HPDE6-E6E7 (cell line): ENCODE measurements around the gene KRT7.

ENCODE experiments used
- DNase-seq: peaks from one replicate; pipeline ENCODE4 v3.0.0; 2011; ENCODE audit warnings: missing footprints; ENCODE audit errors: extremely low spot score

KRT7 gene

DNA sequence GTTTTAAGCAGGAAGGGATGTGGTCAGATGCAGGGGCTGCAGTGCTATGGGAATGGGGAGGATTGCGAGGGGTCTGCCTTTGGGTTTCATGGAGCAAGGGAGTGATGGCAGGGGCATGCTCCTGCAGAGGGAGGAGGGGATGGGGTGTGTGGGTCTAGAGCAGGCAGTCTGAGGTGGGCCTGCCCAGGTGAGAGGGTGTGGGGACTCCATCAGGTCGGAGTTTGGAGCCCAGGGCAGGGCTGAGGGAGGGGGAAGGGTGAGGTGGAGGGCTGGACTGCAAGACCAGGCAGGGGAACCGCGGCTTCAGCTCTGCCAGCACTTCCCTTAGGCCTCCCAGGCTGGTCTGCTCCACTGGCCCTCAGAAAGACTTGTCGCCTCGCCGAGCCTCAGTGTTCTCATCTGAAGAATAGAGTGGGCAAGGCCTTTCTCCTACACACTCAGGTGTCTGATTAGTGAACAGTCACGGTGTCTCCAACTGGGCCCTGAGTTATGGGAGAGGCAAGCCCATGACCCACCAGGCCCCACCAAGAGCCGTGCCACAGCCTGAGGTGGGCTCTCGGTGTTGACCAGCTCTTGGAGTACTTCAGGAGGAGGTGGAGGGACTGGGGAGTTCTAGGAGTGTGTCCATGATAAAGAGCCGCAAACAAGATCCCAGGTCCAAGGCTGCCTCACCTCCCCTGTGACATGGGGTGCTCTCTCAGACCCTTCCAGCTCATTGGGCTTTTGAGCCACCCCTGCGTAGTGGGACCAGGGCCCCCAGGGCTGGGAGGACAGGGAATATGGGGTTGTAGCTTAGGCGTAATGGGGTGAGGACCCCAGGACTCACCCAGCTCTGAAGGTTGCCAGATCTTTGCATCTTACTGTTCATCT, 21.1 kb upstream of the KRT7 start:
- no peak for DNase-seq

DNA sequence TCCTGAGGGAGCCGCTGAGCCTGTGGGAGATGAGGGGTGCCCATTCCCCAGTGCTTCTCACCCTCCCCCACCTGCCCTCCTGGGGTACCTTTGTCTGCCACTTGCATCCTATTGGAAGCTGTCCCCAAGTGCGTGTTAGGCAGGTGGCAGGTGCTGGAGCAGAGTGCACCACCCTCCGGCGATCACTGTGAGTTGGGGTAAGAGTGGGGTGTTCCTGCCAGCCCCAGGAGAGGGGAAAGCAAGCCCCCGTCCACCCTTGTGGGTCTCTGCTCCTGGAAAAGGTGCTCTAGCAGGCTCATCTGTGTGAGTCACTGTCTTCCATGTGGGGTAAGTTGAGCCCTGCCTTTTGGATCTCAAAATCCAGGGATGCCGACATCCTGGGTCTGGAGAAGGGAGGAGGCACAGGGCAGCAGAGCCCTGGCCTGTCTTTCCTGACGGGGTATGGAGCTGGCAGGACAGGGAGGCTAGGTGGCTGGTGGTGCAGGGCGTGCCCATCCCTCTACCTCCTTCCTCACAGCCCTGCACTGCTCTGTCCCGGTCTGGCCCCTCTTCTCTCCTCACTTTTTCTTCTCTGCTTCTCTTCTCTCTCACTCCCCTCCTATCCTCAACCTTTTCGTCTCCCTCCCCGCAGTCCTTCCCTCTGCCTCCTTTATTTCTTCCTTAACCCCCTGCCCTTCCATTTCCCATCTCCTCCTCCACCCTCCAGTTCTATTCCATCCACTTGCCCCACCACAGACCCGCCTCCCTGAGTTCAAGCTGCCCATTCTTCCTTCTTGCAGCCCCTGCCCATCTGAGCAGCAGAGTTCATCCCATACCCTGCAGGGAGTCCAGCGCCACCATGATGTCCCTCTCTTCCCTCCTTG, 20.1 kb upstream of the KRT7 start:
- DNase-seq, result no peak

DNA sequence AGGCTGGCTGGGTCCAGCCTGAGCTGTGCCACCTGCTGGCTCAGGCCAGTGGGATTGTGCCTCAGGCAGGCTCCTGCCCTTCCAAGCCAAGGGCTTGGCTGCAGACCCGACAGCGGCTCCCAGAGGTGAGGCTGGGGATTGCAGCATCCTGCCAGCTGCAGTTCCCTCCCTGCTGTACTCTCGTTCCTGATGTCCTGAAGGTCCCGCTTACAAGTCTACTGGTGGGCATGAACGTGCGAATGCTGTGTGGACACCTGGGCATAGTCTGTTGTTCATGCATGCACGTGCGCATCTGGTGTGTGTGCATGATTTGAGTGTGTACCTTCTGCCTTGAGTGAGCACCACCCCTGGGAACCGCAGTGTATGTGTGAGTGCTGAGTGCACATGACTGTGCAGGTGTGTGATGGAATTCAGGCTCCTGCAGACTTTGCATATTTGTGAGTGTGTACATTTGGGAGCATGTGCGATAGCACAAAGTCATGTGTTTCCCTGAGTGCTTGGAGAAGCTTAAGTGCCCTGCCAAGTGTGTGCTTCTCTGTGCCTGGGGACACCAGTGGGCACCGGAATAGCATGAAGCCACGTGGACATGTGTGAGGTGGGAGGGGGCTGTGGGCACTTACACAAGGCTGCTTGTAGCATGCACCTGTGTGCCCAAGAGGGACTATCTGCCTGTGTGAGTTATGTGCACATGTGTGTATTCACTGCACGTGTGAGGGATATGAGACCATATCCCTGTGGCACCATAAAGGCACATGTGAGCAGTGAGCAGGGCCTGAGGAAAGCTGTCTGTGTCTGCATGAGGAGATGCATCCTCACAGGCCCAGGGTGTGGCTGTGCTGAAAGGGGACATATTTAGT, 19.3 kb upstream of the KRT7 start:
- DNase-seq, result peak; percentile 62

DNA sequence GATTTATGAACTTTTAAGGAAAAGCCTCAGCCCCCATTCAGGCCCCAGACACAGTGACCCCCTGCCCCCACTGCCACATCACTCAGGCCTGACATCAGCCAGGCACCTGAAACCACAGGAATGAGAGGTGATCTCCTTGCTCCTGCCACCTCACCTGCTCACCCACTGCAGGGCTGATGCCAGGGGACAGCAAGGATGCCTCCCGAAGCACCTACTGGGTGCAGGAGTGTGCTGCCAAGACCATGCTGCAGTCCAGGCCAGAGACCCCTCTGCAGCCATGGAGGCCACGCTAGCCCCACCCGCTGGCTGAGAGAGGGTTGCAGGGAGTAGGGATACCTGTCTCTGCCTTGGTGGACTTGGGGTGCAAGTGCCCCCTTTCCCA, 18.6 kb upstream of the KRT7 start:
- DNase-seq, result no peak

DNA sequence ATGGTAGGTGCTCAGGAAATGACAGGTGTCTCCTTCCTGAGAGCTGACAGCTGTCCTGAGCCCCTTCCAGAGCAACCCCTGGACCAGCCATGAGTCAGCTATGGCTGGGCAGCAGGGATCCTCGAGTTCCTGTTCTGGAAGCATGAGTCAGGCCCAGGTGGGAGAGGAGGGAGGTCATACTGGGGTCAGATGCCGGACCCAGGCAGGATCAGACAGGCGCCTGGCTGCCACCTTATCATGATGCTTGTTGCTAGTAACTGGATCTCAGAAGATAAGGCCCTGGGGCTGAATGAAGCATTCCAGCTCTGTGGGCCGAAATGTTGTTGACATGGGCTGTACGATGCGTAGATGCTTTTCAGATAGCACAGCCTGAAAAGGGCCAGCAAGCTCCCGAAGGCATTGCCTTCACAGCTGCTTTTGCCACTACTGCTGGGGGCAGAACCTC, 17.4 kb upstream of the KRT7 start:
- DNase-seq, result peak; percentile 90

DNA sequence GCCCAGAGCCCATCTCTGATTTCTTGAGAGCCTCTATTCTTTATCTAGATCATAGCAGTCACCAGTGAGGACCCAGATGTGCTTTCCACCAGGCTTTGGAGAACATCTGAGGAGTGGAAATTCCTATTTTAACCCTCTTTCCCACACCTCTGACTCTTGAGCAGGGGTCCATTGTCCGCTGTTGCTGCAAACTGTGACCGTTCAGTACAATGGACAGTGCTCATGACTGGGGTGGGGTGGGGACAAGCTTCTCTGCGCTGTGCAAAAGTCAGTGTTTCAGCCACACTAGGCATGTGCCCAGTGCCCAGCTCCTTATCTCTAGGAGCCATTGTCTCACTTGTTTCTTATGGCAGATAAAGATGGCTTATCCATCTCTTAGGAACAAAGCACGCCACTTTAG, 16.9 kb upstream of the KRT7 start:
- no peak for DNase-seq

DNA sequence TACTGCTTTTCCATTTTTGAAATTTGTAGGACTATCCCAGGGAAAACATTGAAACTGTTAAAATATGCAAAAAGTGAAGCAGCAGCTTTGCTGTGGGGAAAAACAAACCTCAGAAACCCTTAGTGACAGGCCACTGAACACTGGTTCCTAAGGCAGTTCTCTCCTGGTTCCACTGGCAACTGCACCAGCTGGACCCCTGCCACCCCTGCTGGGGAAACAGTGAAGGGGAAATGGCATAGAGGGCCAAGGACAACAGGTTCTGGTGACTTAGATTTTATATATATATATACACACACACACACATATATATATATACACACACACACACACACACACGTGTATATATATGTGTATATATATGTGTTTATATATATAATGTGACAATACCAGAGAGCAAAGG, 16.2 kb upstream of the KRT7 start:
- DNase-seq, result no peak

DNA sequence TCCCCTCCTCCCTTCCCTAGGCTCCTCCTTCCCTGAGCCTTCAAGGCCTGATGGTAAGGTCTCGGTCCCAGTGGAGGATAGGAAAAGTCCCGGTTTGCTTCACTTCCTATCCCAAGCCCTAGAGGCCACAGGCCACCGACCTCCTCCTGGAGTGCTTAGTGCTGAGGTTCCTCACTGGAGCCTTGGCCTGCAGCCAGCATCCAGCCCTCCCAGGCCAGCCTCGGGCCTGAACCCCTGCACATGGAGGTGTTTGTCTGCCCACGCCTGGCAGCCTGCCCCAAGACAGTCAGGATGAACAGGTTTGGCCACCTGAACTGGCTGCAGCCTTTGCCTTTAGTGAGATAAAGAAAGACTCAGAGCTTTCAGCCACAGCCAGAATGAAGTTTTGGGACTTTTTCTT, 15.8 kb upstream of the KRT7 start:
- peak; percentile 74 for DNase-seq

DNA sequence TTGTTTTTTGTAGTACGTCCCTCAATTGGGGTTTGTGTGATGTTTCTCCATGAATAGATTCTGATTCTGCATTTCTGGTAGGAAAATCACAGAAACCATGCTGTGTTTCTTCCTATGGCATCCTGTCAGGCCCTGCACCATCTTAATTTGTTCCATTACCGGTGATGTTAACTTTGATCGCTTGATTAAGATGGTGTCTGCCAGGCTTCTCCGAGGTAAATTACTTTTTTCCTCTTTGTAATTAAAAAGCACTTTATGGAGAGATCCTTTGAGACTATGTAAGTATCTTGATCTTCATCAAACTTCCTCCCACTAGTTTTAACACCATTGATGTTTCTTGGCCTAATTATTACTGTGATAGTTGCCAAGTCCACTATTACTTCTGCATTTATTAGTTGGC, 15.0 kb upstream of the KRT7 start:
- DNase-seq, result no peak

DNA sequence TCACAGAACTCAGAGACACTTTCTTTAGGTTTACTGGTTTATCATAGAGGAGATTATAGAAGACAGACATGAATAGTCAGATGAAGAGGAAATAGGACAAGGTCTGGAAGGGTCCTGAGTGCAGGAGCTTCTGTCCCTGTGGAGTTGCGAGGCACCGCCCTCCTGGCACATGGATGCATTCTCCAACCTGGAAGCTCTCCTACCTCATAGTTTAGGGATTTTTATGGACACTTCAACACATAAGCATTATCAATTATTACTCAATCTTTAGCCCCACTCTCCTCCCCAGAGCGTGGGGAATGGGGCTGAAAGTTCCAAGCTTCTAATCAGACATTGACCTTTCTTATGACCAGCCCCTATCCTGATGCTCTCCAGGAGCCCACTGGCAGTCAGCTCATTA, 12.6 kb upstream of the KRT7 start:
- no peak for DNase-seq

DNA sequence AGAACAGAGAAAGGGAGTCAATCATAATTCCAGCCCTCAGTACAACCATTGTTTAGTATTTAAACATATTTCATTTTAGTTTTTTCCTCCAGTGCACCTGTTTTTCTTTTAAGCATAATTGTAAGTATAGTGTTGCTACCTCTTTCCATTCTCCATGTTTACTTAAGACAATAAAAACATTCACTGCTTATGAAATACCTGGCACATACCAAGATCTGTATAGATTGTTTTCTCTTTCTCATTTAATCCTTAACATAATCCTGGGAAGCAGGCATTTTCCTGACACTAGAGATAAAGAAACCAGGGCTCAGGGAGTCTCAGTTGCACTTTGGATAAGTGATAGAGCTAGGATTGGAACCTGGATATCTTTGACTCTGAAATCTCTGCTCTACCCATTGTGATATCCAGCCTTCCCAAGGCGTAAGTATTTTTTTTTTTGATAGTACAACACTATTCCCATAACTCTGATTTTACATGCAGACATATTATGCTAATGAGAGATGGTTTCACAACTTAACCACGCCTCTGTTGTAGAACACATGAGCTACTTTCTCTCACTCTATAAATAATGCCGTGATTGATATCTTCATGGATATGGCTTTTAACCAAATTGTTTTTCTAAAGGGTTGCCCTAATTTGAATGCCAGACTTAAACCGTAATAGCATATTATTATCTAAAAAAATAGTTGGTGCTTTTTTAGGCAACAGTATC, 11.8 kb upstream of the KRT7 start:
- no peak for DNase-seq

DNA sequence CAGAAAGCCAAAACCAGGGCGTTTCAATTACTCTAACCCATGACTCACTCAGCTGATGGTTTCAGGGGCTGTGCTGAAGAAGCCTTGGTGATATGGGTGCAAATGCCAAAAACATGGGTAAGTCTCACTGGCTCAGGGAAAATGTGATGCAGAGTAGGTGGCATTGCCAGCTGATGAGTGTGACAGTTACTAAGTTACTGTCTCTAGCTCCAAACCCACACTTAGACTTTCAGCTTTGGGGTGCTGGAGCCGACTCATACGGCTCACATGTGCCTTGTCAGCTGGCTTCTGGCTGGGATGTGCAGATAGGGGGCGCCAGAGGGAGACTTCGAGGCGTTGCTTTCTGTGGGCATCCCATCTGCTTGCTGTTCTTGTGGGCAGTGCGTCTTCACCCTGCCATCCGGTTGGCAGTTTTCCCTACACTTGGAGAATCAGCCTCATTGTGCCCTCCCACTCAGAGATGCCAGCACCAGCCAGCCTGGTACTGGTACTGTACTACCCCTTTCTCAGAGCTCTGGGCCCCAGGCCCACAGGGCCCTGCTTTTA, 11.1 kb upstream of the KRT7 start:
- no peak for DNase-seq

DNA sequence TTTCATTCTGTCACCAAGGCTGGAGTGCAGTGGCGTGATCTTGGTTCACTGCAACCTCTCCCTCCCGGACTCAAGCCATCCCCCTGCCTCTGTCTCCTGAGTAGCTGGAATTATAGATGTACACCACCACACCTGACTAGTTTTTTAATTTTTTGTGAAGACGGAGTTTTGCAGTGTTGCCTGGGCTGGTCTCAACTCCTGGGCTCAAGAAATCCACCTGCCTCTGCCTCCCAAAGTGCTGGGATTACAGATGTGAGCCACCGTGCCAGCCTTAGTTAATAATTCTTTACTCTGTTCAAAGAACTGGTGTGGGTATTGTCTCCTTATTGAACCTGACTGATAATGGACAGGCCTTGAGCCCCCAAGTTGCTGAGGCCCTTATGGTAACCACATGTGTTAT, 10.4 kb upstream of the KRT7 start:
- DNase-seq, result no peak

DNA sequence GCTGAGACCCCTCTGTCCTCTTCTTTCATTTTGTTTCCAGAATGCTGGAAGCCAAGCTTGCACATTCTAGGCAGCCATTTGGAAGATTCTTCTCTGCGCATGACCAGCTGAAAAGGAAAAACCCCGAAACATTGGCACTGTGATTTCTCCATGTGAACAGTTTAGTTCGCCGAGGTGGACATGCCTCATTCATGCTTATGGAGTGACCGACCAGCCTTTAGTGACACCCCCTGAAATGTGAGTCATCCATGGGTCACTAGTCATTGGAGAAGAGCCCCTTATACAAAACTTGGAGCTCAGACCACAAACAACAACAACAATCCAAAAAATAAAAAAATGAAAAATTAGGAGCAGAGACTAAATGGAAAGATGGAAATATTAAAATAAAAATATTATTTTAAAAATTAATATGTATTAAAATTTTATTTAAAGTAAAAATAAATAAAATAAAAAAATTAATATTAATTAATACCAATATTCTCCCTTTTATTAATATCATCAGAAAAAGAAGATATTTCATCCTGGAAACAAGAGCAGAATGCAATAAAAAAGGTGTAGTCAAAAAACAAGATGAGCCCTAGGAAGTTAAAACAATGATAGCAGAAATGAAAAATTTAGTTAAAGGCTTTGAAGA, 9.5 kb upstream of the KRT7 start:
- no peak for DNase-seq

DNA sequence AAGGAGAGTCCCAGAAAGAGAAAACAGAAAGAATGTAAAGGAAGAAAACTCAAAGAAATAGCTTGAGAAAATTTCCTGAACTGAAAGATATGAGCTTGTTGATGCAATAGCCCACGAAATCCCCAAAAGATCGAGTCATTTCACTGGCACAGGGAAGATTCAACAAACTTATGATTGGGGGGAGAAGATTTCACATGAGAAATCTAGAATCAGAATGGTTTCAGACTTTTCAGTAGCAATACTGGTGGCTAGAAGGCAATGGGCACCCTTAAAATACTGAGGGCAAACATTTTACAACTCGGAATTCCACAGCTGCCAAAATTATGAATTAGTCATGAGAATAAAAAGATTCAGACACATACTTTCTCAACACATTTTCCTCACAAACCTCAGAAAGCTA, 8.9 kb upstream of the KRT7 start:
- DNase-seq, result no peak

DNA sequence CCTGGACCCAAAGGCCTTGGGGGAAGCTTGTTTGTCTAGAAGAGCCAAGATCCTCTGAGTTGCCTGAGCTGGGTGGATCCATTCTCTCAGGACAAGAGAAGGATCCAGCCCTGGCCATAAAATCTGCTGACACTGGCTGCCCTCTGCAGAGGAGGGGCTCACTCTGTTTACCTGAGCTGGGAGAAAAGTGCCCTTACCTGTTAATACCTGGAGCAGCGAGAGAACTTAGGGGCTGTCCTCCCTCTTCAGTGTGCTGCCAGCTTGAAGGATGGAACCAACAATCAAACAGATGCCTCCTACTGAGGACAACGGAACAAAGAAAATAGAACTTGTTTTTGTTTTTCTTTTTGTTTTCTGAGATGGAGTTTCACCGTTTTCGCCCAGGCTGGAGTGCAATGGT, 7.3 kb upstream of the KRT7 start:
- no peak for DNase-seq

DNA sequence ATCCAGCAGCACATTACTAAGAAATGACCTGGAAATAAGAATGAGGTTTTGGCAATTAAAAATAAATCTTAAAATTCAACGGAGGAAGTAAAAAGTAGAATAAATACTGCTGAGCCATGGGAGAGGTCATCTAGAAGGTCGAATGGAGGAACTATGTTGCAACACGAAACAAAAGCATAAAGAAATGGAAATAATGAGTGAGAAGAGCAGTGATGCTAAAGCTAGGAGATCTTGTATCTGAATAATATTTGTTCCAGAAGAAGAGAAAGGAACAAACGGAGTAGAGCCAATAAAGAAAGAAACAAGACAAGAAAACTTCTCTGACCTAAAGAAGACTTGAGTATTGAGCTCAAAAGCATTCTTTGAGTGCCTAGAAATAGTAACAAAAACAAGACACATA, 6.6 kb upstream of the KRT7 start:
- no peak for DNase-seq

DNA sequence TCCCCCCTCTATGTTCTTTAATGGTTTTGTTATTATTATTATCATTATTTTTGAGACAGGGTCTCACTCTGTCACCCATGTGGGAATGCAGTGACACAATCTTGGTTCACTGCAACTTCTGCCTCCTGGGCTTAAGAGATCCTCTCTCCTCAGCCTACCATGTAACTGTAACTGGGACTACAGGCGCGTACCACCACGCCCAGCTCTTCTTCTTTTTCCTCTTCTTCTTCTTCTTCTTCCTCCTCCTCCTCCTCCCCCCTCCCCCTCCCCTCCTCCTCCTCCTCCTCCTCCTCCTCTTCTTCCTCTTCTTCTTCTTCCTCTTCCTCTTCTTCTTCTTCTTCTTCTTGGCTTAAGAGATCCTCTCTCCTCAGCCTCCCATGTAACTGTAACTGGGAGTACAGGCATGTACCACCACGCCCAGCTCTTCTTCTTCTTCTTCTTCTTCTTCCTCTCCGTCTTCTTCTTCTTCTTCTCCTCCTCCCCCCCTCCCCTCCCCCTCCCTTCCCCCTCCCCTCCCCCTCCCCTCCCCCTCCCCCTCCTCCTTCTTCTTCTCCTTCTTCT, 5.4 kb upstream of the KRT7 start:
- DNase-seq, result no peak

DNA sequence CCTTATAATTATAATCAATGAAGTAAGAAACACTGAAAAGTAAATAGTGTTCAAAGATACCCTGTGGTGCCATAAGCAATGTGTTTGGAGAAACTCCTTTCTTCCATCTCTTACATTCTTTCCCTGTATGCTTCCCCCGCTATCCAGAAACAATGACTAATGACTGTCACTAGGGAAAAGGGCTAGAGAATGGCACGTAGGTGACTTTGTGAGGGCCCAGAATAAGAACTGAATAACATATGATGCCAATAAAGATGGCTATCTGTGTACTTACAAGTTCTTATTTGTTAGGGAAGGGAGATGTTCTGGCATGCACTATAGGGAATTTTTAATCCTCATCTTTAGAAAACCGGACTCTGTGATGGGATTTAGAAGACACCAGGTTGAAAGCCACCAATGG, 4.7 kb upstream of the KRT7 start:
- DNase-seq, result no peak

DNA sequence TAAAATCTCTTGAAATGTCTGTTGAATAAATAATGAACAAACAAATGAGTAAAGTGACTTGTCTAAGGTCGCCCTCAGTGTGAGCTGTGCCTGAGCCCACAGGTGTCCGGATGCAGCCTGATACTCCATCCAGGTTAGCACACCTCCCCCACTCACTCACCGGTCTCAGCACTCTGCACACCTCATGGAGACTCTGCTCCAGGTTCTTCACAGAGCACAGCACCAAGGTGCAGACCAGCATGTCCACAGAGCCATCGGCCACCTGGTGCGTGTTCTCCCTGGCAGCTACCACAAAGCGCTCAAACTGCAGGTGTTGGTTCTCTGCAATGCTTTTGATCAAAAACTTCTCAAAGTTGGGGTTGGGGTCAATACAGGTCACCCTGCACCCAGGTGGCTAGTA, 4.1 kb upstream of the KRT7 start:
- no peak for DNase-seq
